RWPE1 (cell line): ENCODE results near the gene FOCAD.

Experiments used
- CTCF ChIA-PET: fragments of 350-600 bp; sonication (Branson Sonifier 250); formaldehyde crosslinking; extraction: SDS; loops from one replicate; lab custom pipeline; 2021; lab: Yijun Ruan, JAX
- POLR2A ChIA-PET: fragments of 400-600 bp; formaldehyde crosslinking; extraction: SDS; loops from one replicate; lab custom pipeline; 2020; ENCODE audit warnings: antibody characterized with exemption; ENCODE audit not compliant: low non-redundant PET; lab: Yijun Ruan, JAX
- DNase-seq: peaks from one replicate; pipeline ENCODE4 v3.0.0; 2012; ENCODE audit warnings: low spot score
- H3K27ac ChIP-seq: fragments of 450-650 bp; 2 replicates; pipeline ENCODE4 v1.5.1; 2017
- CTCF ChIP-seq: fragments of 450-650 bp; conservative IDR thresholded peaks from 2 replicates; pipeline ENCODE4 v1.5.1; 2017; ENCODE audit warnings: low read depth, mild to moderate bottlenecking

Gene FOCAD

GRCh38 chr9:20734275-20734674 lies 50.2 kb downstream of the FOCAD start:
- POLR2A ChIA-PET: no interaction called here
- CTCF ChIA-PET: no interaction called here
- no peak for DNase-seq
- H3K27ac ChIP-seq: no peak overlapping the region
- TF ChIP-seq CTCF: no peak

- TF ChIP-seq CTCF: no peak
- DNase-seq: no peak
- POLR2A ChIA-PET: no interaction called here
- H3K27ac ChIP-seq: no peak overlapping the region
- CTCF ChIA-PET: no interaction called here
Measured at GRCh38 chr9:20740304-20740703, 56.2 kb downstream of the FOCAD start.

- no peak for TF ChIP-seq CTCF
- no peak overlapping the region for H3K27ac ChIP-seq
- ChIA-PET POLR2A (no interaction called here), CTCF (interaction anchor here (0.7 kb wide), 1 partner anchor 78 kb away, joined by 3 read pairs; no protein-coding TSS in a partner anchor)
- DNase-seq: no peak
Measured at GRCh38 chr9:20740929-20741582, 57.0 kb downstream of the FOCAD start.

- CTCF ChIA-PET: no interaction called here
- no peak for DNase-seq
- POLR2A ChIA-PET: no interaction called here
- TF ChIP-seq CTCF: no peak
- no peak overlapping the region for H3K27ac ChIP-seq
Measured at GRCh38 chr9:20742833-20743232, 58.8 kb downstream of the FOCAD start.

- no peak overlapping the region for H3K27ac ChIP-seq
- DNase-seq: no peak
- CTCF ChIA-PET: no interaction called here
- TF ChIP-seq CTCF: no peak
- POLR2A ChIA-PET: interaction anchor here (0.5 kb wide), 1 partner anchor 16 kb away, joined by 6 read pairs; no protein-coding TSS in a partner anchor
Measured at GRCh38 chr9:20744036-20744630, 60.1 kb downstream of the FOCAD start.

- DNase-seq: no peak
- CTCF ChIA-PET: interaction anchor here (0.6 kb wide), 1 partner anchor 83 kb away, joined by 4 read pairs; no protein-coding TSS in a partner anchor
- H3K27ac ChIP-seq: no peak overlapping the region
- no peak for TF ChIP-seq CTCF
- POLR2A ChIA-PET: no interaction called here
Measured at GRCh38 chr9:20746967-20747366, 62.9 kb downstream of the FOCAD start.
